NCI-H82 treated with DMSO at 0.1 percent for 48 hours (cell line): ENCODE measurements around the gene NOP16.
"Not testable (repeated sequence)": the region's sequence is repeated elsewhere in the genome, so short reads cannot be mapped to it uniquely, and the experiment has no call there.

Source experiments
- DNase-seq: peaks from one replicate; lab custom pipeline; 2025; ENCODE audit not compliant: unreplicated experiment; lab: John Stamatoyannopoulos, UW

Gene NOP16

GRCh38 chr5:176410486-176411180, 22.2 kb upstream of the NOP16 start:
- DNase-seq: no peak

DNA sequence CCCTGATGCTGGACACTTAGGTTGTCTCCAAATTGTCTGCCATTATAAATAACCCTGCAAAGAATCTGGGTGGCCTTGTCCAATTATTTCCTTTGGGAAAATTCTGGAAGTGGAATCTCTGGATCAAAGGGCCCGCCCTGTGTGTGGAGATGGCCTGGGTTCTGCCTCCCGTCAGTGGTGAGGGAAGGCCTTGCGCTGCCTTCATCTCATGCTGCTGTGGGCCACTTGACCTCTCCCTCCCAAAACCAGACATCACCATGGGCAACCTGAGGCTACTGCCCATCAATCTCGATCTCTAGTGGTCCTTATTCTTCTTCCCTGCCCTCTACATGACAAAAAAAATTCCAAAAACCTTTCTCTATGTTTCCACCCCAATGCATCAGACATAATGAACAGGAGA, 21.4 kb upstream of the NOP16 start:
- no peak for DNase-seq

DNA sequence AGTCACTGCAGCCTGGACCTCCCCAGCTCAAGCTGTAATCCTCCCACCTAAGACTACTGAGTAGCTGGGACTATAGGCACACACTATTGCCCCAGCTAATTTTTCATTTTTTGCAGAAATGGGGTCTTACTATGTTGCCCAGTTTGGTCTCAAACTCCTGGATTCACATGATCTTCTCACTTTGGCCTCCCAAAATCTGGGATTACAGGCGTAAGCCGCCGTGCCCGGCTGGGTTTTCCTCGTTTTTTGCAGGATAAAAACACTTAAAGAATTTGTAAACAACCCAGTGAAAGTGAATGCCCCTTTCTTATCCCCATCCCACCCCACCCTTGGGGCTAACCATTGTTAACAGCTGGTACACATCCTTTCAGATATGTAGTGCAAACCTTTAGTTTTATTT, 20.2 kb upstream of the NOP16 start:
- no peak for DNase-seq

- not testable (repeated sequence) for DNase-seq
Measured at GRCh38 chr5:176408252-176408573, 19.8 kb upstream of the NOP16 start.

DNA sequence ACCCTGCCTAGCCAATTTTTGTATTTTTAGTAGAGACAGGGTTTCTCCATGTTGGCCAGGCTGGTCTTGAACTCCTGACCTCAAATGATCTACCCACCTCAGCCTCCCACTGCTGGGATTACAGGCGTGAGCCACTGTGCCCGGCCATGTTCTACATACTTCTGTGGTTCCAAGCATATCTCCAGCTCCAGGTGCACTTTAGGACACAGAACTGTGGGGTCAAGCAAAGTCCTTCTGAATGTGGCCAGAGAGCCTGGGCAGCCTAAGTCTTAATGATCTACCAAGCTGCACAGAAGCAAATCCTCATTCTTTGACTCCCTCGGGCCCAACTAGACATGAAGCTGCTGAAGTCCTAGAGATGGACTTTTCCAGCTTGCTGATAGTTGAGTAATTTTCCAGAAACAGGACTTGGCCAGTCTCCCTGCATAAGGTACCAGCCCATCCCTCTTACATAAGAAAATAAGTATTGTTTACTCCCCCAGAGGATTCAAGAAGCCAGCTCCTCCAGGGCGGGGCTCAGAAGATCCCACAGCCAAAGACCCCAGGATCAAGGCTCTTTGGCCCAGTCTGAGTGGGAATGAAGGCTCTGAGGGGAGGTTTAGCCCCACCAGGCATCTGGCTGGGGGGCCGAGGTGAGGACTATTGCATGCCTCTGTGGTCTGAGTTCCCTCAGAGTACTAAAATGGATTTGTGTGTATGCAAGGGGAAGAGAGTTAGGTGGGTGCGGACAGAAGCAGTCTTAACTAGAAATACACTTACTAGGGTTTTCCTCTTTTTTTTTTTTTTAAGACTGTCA, 19.3 kb upstream of the NOP16 start:
- DNase-seq: no peak

DNA sequence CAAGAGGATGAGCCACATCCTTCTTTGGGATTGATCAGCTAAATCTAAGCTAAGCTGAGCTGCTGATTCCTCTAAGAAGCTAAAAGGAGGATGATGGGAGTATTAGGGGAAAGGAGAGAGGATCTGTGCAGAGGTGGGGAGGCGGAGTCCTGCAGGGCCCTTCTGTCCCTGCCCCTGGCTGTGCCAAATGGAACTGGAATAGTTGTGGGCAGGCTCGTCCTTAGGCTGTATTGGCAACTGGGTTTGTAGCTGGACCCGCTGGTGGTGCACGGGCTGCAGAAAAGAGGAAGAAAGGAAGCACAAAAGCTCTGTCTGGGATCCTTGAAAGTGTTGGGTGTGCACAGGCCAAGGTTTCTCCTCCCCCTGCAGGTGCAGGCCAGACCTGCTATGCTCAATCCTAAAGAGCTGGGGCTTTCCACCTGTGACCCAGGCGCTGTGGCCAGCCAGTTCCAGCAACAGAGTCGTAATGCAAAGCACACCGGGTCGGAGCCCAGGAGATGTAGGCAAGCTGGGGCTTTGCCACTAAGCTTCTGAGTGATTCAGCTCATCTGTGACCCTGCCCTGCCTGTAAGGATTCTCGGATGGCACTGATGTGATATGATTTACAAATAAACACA, 18.1 kb upstream of the NOP16 start:
- DNase-seq: peak; percentile 25

- DNase-seq: no peak
Measured at GRCh38 chr5:176405656-176406435, 17.4 kb upstream of the NOP16 start.

GRCh38 chr5:176401281-176402205, 13.1 kb upstream of the NOP16 start:
- DNase-seq: no peak

DNA sequence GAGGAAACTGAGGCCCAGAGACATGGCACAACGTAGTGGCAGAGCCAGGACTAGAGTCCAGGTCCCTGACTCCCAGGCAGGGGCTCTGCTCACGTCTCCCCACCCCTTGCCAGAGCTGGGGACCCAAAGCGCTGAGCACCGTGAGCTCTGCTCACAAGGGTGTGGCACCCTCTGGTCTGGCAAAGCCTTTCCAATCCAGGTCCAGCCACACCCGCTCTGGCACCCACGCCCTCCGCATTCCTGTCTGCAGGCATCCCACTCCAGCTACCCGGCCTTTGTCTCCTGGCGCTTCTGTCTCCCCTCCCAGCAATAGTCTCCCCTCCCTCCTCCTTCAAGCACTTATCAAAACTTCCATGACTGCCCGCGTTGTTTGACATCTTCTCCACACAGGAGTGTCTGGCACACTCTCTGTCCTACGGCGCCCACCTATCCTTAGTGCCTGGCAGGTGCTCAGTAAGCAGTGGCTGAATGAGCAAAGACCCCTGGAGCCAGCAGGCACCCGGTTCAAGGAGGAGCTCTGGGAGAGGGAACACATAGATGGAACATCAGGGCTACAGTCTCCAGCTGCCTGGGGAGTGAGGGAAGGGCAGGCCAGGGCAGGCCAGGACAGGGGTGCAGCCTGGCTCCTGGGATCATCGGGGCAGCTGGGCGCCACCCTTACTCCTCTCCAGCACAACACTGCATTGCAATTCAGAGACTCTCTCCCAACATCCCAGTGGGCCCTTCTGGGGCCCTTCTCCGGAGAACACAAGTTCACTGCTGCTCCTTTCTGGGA, 12.2 kb upstream of the NOP16 start:
- DNase-seq: no peak

GRCh38 chr5:176397736-176398420, 9.5 kb upstream of the NOP16 start:
- no peak for DNase-seq

- peak; percentile 22 for DNase-seq
Measured at GRCh38 chr5:176396330-176396729, 7.9 kb upstream of the NOP16 start.

DNA sequence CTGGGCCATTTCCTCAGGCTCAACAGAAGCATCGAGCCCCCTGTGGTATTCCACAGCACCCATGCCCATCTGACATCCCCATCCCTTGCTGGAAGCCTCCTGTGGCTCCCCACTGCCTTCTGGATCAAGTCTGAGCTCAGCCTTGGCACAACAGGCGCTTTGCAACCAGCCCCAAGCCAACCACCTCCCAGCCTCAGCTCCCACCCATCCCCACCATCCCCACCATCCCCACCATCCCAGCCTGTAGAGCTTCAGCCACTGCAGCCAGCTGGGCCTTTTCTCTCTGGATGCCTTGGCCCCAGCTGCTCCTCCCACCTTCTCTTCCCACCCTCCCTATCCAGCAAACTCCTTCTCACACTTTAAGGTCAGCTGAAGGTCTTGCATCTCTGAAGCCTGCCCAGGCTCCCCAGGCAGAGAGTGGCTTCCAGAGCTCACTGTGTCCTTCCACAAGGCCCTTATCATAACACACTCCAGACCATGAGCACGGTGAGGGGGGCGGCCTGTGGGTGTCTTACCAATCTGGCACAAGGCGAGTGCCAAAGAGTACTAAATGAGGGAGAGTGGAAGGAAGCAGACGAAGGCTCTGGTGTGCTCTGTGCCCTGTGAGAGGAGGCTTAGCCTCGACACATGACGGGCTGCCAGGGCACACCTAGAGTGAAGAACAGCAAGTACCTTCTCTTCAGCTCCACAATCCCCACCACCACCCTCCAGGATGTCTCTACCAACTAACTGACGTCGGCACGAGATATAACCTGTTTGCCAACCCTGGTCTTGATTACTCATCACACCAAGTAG, 6.7 kb upstream of the NOP16 start:
- no peak for DNase-seq

GRCh38 chr5:176394096-176394495, 5.7 kb upstream of the NOP16 start:
- no peak for DNase-seq

DNA sequence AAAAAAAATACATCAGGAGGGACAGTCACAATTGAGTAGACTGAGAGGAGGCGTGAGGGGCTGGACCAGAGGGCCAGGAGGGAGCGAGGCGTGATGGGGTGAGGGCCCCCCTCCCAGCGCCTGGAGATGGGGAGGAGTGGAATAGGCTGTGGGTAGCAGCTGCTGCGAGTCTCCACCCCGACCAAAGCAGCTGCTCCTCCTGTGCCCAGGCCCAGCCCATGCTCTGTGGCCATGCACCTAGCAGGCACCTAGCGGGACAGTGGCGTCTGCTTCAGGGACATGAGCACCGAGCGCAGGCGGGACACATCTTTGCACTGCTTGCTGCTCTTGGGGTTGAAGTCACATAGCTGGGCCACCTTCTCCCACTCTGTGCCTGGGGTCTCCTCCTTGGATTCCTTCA, 4.1 kb upstream of the NOP16 start:
- no peak for DNase-seq

DNA sequence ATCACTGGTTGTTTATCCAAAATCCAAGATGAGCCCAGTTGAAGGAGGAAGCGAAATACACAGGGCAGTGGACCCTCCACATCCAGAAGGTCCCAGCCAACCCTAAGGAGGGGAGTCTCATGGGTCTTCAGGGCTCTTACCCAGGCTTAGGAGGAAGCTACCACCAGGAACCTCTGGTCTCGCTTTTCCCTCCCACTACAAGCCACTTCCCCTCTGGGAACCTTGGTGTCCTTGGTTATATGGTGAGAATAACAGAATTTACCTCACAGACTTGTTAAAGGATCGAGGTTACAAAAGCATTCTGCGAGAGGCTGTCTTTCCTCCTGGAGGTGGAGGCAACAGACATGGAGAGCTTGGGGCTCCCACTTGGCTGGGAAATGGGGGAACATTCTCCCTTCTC, 3.6 kb upstream of the NOP16 start:
- no peak for DNase-seq

GRCh38 chr5:176391479-176391878, 3.1 kb upstream of the NOP16 start:
- no peak for DNase-seq

GRCh38 chr5:176389135-176390123, 1.0 kb upstream of the NOP16 start:
- no peak for DNase-seq
